ACC112 (cell line): ENCODE measurements around the gene SV2A.
"Not testable (repeated sequence)": the region's sequence is repeated elsewhere in the genome, so short reads cannot be mapped to it uniquely, and the experiment has no call there.

Experiments
- H2AFZ ChIP-seq: fragments of 200-600 bp; sonication (generic); one replicate; pipeline ENCODE4 v1.6.0; 2017; ENCODE audit warnings: antibody characterized with exemption, low read length; ENCODE audit not compliant: unreplicated experiment
- H3K27ac ChIP-seq: fragments of 200-600 bp; sonication (generic); 2 replicates; pipeline ENCODE4 v1.5.1; 2014; ENCODE audit warnings: low read depth, mild to moderate bottlenecking, antibody characterized with exemption, low read length, moderate library complexity
- H3K27me3 ChIP-seq: fragments of 200-600 bp; sonication (generic); 2 replicates; pipeline ENCODE4 v1.6.1; 2014; ENCODE audit warnings: mild to moderate bottlenecking, antibody characterized with exemption, low read length, moderate library complexity, mixed read lengths; ENCODE audit not compliant: insufficient read depth
- H3K36me3 ChIP-seq: fragments of 200-600 bp; sonication (generic); 2 replicates; pipeline ENCODE4 v1.6.1; 2016; ENCODE audit warnings: mild to moderate bottlenecking, antibody characterized with exemption, low read length, moderate library complexity, mixed read lengths; ENCODE audit not compliant: insufficient read depth
- H3K4me1 ChIP-seq: fragments of 200-600 bp; sonication (generic); one replicate; pipeline ENCODE4 v1.6.1; 2016; ENCODE audit warnings: low read length, mixed read lengths; ENCODE audit not compliant: insufficient read depth, unreplicated experiment, control insufficient read depth
- H3K4me3 ChIP-seq: fragments of 200-600 bp; sonication (generic); 2 replicates; pipeline ENCODE4 v1.5.1; 2014; ENCODE audit warnings: mild to moderate bottlenecking, low read depth, low read length
- H3K79me2 ChIP-seq: fragments of 200-600 bp; sonication (generic); one replicate; pipeline ENCODE4 v1.6.0; 2016; ENCODE audit warnings: low read length; ENCODE audit not compliant: control insufficient read depth, unreplicated experiment, insufficient read depth

The SV2A gene

DNA sequence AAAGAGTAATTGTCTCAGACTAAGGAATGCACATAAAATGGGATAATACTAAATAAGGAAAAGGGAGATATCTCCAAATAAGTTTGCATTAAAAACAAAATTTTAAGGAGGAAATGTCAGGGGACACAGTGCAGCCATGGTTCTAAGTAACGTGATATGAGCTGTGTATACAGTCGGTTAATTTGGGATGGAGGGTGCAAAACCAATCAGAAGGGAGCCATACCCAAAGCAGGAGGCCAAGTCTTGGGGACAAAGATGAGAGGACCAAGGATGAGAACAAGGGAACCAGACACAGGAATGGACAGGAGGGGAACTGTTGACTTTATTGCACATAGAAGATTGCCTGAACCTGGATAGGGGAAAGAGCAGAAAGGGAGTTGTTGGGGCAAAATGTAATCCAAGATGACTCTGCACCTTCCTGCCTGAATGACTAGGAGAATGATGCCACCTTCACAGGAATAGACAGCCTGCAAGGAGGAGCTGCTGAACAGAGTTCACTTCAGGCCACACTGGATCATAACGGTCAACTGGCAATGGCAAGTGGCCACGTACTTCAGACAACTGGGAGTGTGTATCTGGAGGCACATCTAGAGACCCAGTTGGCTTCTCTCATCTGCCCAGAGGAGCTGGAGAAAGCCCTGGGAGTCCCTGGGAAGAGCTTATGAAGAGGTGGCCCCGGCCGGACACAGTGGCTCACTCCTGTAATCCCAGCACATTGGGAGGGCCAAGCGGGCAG, 40.3 kb downstream of the SV2A start:
- Histone ChIP-seq H3K79me2 (no peaks in the 10 kb centered on the region), H3K36me3 (no peaks in the 10 kb centered on the region), H3K27ac (no peak overlapping the region), H2AFZ (no peak overlapping the region), H3K4me1 (no peaks in the 10 kb centered on the region), H3K27me3 (no peaks in the 10 kb centered on the region), H3K4me3 (no peak overlapping the region)

DNA sequence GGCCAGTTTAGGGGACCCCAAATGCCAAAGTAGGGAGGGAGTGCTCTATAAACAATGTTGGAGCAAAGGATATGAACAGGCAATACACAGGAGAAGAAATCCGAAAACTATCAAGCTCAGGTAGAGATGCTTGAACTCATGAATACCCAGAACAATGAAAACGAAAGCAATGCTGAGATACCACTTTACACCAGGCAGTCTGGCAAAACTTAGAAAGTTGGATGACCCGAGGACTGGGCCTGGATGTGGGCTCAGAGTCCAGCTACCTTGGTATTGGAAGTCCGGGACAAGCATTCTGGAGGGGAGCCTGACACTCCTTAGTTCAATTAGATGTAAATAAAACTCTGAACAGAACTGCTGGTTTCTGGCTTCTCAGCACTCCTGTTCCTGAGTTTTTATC, 44.6 kb downstream of the SV2A start:
- H3K4me1 ChIP-seq, H3K36me3 ChIP-seq: not testable (repeated sequence)

DNA sequence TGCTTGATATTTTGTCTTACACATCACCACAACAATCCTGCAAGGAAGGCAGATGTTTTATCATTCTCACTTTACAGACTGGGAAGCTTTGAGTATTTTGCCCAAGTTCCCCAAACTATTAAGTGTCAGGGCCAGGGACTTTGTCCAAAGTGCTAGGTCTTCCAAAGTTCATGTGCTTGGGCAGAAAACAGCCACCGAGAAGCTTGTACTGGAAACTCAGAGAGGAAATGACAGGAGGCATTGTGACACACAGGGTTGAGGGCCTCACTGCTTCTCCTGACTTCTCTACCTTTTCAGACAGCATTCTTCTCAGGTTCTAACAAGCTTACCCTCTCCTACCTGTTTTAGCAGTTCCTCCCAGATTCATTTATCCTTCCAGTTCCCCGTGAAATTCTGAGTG, 50.8 kb downstream of the SV2A start:
- H2AFZ ChIP-seq, H3K4me3 ChIP-seq, H3K27me3 ChIP-seq, H3K79me2 ChIP-seq, H3K27ac ChIP-seq, H3K4me1 ChIP-seq, H3K36me3 ChIP-seq: not testable (repeated sequence)

More for the DNA sequence above, 44.6 kb downstream of the SV2A start:
- not testable (repeated sequence) for H3K79me2 ChIP-seq, H2AFZ ChIP-seq, H3K27ac ChIP-seq, H3K27me3 ChIP-seq, H3K4me3 ChIP-seq

DNA sequence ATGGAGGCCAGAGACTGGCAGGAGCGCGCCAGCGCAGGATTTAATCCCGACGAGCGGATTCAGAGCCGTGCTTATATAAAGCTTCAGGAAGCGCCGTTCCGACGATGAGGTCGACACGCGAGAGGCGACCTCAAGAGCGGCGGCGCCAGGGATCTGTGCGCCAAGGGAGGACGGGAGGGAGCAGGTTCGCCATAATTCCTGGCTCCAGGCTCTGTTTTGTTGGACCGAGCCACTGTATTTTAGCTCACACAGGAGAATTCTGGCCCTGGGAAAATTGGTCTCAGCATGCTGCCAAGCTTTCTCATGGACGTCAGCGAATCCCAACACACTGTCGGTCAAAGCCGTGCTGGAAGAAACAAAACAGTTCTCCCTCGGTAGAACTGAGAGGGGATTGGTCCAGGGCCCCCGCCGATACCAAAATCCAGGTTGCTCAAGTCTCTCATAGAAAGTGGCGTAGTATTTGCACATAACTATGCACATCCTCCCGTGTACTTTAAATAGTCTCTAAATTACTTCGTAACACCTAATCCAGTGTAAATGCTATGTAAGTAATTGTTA, 56.1 kb downstream of the SV2A start:
- not testable (repeated sequence) for H3K36me3 ChIP-seq, H3K4me3 ChIP-seq, H3K27me3 ChIP-seq, H2AFZ ChIP-seq, H3K27ac ChIP-seq, H3K79me2 ChIP-seq, H3K4me1 ChIP-seq

DNA sequence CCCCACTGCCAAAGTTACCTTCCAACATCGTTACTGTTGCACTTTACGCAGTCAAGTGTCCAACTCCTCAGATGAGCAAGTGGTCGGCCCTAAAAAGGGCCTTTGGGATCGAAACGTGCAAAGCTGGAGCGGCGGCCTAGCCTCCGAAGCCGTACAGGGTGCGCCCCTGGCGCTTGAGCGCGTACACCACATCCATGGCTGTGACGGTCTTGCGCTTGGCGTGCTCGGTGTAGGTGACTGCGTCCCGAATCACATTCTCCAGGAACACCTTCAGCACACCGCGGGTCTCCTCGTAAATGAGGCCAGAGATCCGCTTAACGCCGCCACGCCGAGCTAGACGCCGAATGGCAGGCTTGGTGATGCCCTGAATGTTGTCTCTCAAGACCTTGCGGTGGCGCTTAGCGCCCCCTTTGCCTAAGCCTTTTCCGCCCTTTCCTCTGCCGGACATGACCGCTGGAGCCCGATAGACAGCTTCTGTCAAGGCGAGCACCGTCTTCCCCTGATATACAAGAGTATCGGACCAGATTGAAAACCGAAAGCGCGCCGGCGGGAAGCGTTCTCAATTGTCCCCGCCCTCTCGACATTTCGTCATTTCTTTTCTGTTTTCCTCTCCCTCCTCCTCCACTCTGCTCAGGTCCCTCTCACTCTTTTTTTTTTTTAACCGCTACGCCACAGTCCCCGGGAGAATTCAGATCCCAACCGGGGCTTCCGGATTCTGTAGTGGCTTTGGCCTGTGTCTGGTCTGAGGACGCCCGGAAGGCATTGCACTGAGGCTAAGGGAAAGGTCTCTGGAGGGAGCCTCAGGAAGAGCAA, 56.8 kb downstream of the SV2A start:
- not testable (repeated sequence) for H3K4me3 ChIP-seq, H3K4me1 ChIP-seq, H2AFZ ChIP-seq, H3K36me3 ChIP-seq, H3K79me2 ChIP-seq, H3K27ac ChIP-seq, H3K27me3 ChIP-seq

DNA sequence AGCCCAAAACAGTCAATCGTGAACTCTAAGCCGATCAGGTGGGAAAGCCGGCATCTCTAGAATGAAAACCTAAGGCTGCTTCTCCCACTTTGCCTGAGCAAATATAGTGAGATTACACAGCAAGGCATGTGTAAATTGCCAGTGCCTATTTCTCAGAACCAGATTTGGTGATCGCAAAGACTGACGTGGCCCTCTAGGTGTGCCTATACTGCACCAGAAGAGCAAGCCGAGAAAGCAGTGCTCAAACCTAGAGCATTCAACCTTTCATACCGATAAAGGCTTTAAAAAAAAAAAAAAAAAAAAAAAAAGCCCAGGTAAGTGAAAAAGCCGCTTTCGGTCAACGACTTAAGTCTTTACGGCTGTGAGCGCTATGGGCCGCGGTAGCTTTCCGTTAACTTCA, 57.4 kb downstream of the SV2A start:
- not testable (repeated sequence) for H3K27me3 ChIP-seq, H3K79me2 ChIP-seq, H3K4me3 ChIP-seq, H3K36me3 ChIP-seq, H2AFZ ChIP-seq, H3K4me1 ChIP-seq, H3K27ac ChIP-seq
